GM10248 (cell line): ENCODE measurements around the gene FTH1.

ENCODE experiments used
- CTCF ChIA-PET: fragments of 300-600 bp; sonication (Branson Sonifier 250); formaldehyde crosslinking; extraction: SDS; loops from one replicate; lab custom pipeline; 2021; ENCODE audit warnings: antibody characterized with exemption; lab: Yijun Ruan, JAX
- POLR2A ChIA-PET: fragments of 350-650 bp; sonication (Branson Sonifier 250); formaldehyde crosslinking; extraction: SDS; loops from one replicate; lab custom pipeline; 2020; ENCODE audit warnings: antibody characterized with exemption; lab: Yijun Ruan, JAX
- DNase-seq: peaks from one replicate; pipeline ENCODE4 v3.0.0; 2012; ENCODE audit errors: extremely low spot score
- CTCF ChIP-seq: IDR thresholded peaks from 2 replicates; pipeline ENCODE4 v1.5.1; 2012; ENCODE audit warnings: mild to moderate bottlenecking, low read depth; ENCODE audit errors: extremely low read depth, missing control alignments, control extremely low read depth

FTH1 gene

GRCh38 chr11:61940466-61940865, 27.0 kb downstream of the FTH1 start:
- ChIA-PET CTCF (no interaction called here), POLR2A (no interaction called here)
- no peak for DNase-seq
- TF ChIP-seq CTCF: no peak

- ChIA-PET CTCF (interaction anchor here (2.0 to 5.7 kb wide), 3 partner anchors 11 to 146 kb away, joined by 8 to 36 read pairs (median 10); no protein-coding TSS in a partner anchor), POLR2A (no interaction called here)
- no peak for DNase-seq
- no peak for TF ChIP-seq CTCF
Measured at GRCh38 chr11:61935861-61936260, 31.6 kb downstream of the FTH1 start.

GRCh38 chr11:61930933-61931332, 36.5 kb downstream of the FTH1 start:
- ChIA-PET POLR2A (no interaction called here), CTCF (interaction anchor here (1.0 to 1.6 kb wide), 4 partner anchors 17 to 151 kb away, joined by 3 to 15 read pairs (median 8); no protein-coding TSS in a partner anchor)
- no peak for DNase-seq
- no peak for TF ChIP-seq CTCF

- no peak for TF ChIP-seq CTCF
- ChIA-PET POLR2A (interaction anchor here (0.6 kb wide), 1 partner anchor 198 kb away, joined by 6 read pairs; no protein-coding TSS in a partner anchor), CTCF (interaction anchor here (1.3 to 2.0 kb wide), 4 partner anchors 18 to 153 kb away, joined by 4 to 12 read pairs (median 10); no protein-coding TSS in a partner anchor)
- no peak for DNase-seq
Measured at GRCh38 chr11:61928606-61929005, 38.8 kb downstream of the FTH1 start.

GRCh38 chr11:61927501-61927900, 39.9 kb downstream of the FTH1 start:
- no peak for TF ChIP-seq CTCF
- no peak for DNase-seq
- CTCF ChIA-PET: no interaction called here
- POLR2A ChIA-PET: no interaction called here

GRCh38 chr11:61926235-61926634, 41.2 kb downstream of the FTH1 start:
- DNase-seq: no peak
- ChIA-PET POLR2A (no interaction called here), CTCF (interaction anchor here (3.2 to 4.8 kb wide), 2 partner anchors 21 to 28 kb away, joined by 21 to 23 read pairs; no protein-coding TSS in a partner anchor)
- TF ChIP-seq CTCF: no peak

- CTCF ChIA-PET: interaction anchor here (3.2 to 4.8 kb wide), 2 partner anchors 22 to 27 kb away, joined by 21 to 23 read pairs; no protein-coding TSS in a partner anchor
- POLR2A ChIA-PET: no interaction called here
- DNase-seq: no peak
- TF ChIP-seq CTCF: no peak
Measured at GRCh38 chr11:61925736-61926135, 41.7 kb downstream of the FTH1 start.
